ENCODE results near the gene GNLY.

Gene GNLY

DNA sequence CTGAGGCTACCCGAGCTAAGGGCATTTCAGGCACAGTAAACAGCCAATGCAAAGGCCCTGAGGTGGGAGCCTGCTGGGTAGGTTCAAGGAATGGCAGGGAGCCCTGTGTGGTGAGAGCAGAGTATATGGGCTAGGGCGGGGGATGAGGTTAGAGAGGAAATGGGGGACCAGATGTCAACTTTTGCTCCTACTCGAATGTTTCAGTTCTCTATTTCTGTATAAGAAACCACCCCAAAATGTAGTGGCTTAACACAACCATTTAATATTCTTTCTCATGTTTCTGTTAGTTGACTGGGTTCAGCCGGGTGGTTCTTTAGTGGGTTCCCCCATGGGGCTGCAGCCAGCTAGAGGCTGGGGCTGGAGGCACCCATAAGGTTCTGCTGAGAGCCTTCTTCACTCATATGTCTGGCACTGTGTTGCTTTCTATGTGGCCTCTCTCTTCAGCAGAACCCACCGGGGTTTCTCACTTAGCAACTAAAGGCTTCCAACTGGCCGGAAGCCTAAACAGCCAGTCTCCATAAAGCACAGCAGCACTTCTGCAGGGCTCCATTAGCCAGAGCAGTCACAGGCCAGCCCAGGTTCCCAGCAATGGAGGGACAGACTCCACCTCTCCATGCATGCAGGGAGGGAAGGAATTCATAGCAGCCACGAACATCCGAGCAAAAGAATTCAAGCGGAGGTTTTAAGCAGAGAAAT is 54.0 kb downstream of the GNLY start:
- no peak for DNase-seq
